ENCODE data around the gene EPHB6.

The EPHB6 gene

DNA sequence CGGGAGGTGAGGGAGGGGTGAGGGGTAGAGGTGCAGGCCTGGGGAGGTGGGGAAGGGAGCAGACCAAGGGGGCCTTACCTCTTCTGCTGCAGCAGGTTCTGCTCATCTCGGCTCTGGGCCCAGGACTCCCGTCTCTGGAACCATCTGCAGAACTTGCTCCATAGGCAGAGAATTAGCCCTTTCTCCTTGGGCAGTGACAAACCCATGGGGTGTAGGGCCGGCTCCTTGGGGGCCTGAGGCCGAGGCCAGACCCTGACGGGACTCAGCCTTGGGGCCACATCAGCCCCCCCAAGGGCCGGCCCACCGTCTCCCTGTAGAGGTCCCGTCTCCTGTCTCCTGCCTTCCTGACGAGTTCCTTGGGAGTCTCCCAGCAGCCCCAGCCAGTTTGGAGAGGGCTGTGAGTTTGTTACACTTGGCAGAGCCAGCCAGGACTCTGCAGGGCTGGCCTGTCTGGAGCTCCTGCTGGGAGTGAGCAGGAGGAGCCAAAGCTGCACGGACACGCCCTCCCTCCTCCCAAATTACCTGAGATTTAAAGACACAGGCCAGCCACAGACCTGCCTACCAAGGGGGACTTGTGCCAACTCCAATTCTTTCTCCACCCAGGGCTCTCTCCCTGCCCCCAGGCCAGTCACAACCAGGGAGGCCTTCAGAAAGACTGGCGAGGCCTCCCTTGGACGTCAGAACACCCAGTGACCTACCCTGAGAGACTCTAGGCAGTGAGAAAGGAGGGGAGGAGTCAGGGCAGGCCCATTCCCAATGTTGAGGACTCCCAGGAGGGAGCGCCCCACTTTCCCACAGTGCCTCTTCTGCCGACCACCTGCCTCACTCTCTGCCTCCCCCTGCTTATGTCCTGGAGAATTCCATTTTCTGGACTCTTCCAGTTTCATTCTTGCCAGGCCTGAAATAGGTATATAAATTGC lies 30.7 kb downstream of the EPHB6 start, which contains the start of gene TRPV6:
Gene TRPV6 (minus strand): TSS at position 435 of the 920 bp plus-strand sequence.
- no peak for TF ChIP-seq TAF1 (IDR thresholded peaks at IDR 0.05; ENCODE audit: low read depth, low read length)
- TF ChIP-seq POLR2AphosphoS5 (IDR thresholded peaks at IDR 0.05; ENCODE audit: low read depth, low read length) = no peak
- no peak for TF ChIP-seq SPI1 (IDR thresholded peaks at IDR 0.05; ENCODE audit: low read depth, low read length)
- TF ChIP-seq POLR2A (IDR thresholded peaks at IDR 0.05; ENCODE audit: low read depth, low read length) = no peak
- TF ChIP-seq POU2F2 (IDR thresholded peaks at IDR 0.05; ENCODE audit: low read depth, low read length) = no peak
- no peak for TF ChIP-seq PAX5 (IDR thresholded peaks at IDR 0.05; ENCODE audit: insufficient read depth, low read length, severe bottlenecking)
- DNase-seq (ENCODE audit: insufficient read length, low spot score) (no peak), FAIRE-seq (no peak)

DNA sequence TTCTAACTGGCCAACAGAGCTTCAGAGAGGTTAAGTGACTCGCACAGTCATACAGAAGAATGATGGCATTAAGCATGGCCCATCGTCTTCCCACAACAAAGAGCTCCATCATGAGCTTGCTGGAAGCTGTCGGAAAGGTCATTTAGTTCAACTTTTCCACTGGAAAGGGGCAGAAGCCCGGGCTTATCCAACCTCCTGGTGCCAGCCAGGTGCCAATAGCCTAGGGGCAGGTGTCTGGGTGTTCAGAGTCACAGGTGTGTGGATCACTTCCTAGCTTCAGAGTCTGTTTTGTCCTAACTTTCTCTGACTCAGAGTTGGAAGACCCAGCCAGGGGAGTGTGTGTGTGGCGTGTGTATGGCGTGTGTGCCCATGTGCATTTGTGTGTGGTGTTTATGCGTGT lies 32.0 kb downstream of the EPHB6 start:
- no peak for TF ChIP-seq SPI1 (IDR thresholded peaks at IDR 0.05; ENCODE audit: low read depth, low read length)
- TF ChIP-seq PAX5 (IDR thresholded peaks at IDR 0.05; ENCODE audit: insufficient read depth, low read length, severe bottlenecking) = no peak
- TF ChIP-seq POLR2A (IDR thresholded peaks at IDR 0.05; ENCODE audit: low read depth, low read length) = no peak
- TF ChIP-seq POLR2AphosphoS5 (IDR thresholded peaks at IDR 0.05; ENCODE audit: low read depth, low read length) = no peak
- no peak for TF ChIP-seq POU2F2 (IDR thresholded peaks at IDR 0.05; ENCODE audit: low read depth, low read length)
- TF ChIP-seq TAF1 (IDR thresholded peaks at IDR 0.05; ENCODE audit: low read depth, low read length) = no peak
- DNase-seq (ENCODE audit: insufficient read length, low spot score) (no peak), FAIRE-seq (no peak)

DNA sequence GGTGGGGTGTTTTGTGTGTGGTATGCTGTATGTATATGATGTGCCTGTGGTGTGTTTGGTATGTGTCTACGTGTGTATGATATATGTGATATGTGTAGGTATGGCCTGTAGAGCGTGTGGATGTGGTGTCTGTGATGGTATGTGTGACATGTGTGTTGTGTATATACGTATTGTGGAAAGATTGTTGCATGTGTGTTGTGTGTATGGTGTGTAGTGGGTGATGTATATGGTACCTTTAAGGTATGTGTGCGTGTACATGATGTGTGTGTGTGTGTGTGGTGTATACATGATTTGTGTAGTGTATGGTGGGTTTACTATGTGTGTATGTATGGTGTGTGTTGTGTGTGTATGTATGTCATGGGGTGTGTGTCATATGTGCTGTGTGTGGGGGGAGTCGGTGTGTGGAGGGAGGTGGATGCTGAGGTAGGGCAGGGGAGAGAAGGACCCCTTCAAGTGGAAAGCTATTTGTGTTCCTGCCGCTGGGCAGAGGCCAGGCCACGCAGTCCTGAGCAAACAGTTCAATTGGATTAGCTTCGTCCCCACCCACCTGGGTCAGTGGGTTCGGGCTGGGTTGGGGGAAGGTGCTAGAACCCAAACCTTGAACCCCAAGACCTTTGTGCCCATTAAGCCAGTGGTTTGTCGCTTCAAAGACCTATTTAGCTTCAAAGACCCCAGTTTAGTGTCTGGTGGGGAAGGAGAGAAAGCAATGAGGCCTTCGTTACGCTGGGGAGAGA lies 32.6 kb downstream of the EPHB6 start:
- TF ChIP-seq SPI1 (IDR thresholded peaks at IDR 0.05; ENCODE audit: low read depth, low read length) (no peak), POLR2A (IDR thresholded peaks at IDR 0.05; ENCODE audit: low read depth, low read length) (no peak), POLR2AphosphoS5 (IDR thresholded peaks at IDR 0.05; ENCODE audit: low read depth, low read length) (no peak), POU2F2 (IDR thresholded peaks at IDR 0.05; ENCODE audit: low read depth, low read length) (no peak), PAX5 (IDR thresholded peaks at IDR 0.05; ENCODE audit: insufficient read depth, low read length, severe bottlenecking) (no peak)
- FAIRE-seq (no peak), DNase-seq (ENCODE audit: insufficient read length, low spot score) (no peak)

DNA sequence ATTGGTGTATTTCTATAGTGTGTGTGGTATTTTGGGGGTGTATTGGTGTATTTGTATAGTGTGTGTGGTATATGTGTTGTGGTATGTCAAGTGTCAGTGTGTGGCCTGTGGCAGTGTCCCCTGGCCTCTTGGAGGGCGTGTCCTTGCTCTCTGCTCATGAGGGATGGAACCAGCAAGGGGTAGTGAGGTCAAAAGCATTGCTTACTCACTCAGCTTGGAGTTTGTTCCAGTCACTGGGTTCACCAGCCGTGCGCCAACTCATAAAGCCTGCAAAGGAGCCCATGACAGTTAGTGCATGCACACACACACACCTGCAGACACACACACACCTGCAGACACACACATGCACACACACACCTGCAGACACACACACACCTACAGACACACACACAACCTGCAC lies 34.9 kb downstream of the EPHB6 start:
- TF ChIP-seq POLR2A (IDR thresholded peaks at IDR 0.05; ENCODE audit: low read depth, low read length) = no peak
- no peak for FAIRE-seq
- DNase-seq (ENCODE audit: insufficient read length, low spot score) = no peak

DNA sequence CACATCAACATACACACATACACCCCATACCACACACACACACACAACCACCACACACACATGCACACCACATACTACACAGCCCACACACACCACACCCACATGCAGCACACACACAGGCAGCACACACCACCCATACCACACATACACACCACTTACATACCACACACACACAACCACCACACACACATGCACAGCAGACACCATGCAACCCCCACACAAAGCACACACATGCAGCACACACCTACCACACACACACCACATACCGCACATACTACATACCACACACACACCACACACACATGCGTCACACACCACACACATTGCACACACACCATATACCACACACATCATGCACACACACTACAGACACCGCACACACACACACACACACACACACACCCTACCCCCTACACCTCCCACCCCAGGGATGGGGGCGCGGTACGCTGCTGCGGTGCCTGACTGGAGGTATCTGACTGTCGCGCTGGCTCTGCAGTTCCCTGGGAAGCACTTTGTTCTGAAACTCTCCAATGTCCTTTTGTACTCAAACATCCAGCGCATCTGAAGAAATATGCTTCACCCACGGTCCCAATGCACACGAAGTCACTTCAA lies 36.1 kb downstream of the EPHB6 start:
- TF ChIP-seq POLR2A (IDR thresholded peaks at IDR 0.05; ENCODE audit: low read depth, low read length) (no peak), SPI1 (IDR thresholded peaks at IDR 0.05; ENCODE audit: low read depth, low read length) (no peak), POU2F2 (IDR thresholded peaks at IDR 0.05; ENCODE audit: low read depth, low read length) (no peak), PAX5 (IDR thresholded peaks at IDR 0.05; ENCODE audit: insufficient read depth, low read length, severe bottlenecking) (no peak), POLR2AphosphoS5 (IDR thresholded peaks at IDR 0.05; ENCODE audit: low read depth, low read length) (no peak), TAF1 (IDR thresholded peaks at IDR 0.05; ENCODE audit: low read depth, low read length) (no peak)
- no peak for DNase-seq (ENCODE audit: insufficient read length, low spot score)
- FAIRE-seq = no peak

DNA sequence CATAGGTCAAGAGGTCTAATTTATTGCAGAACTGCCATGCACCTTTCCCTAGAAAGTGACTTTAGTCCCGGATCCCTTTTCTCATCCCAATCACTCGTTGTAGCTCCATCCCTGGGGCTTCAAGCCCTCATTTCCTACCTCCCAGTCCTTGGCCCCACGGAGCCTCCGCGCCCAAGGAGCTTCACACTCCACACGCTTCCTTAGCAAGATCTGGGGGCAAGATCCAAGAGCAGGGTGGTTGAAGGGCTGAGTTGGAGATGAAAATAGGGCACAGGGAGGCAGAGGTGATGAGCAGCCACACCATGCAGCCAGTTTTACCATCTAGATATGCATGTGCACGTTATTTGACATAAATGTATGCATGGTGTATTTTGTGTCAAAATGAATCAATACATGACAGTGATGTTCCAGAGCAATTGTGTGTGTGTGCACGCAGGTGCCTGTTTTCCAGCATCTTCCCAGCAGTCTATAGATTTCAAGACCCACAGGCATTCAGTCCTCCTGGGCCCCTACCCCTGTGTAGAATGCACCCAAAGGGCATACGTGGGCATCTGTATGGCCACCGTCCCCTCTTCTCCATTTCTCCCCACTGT lies 36.7 kb downstream of the EPHB6 start:
- no peak for FAIRE-seq
- no peak for TF ChIP-seq POLR2AphosphoS5 (IDR thresholded peaks at IDR 0.05; ENCODE audit: low read depth, low read length)
- TF ChIP-seq SPI1 (IDR thresholded peaks at IDR 0.05; ENCODE audit: low read depth, low read length) = no peak
- TF ChIP-seq POLR2A (IDR thresholded peaks at IDR 0.05; ENCODE audit: low read depth, low read length) = no peak
- TF ChIP-seq POU2F2 (IDR thresholded peaks at IDR 0.05; ENCODE audit: low read depth, low read length) = no peak
- no peak for TF ChIP-seq PAX5 (IDR thresholded peaks at IDR 0.05; ENCODE audit: insufficient read depth, low read length, severe bottlenecking)
- no peak for TF ChIP-seq TAF1 (IDR thresholded peaks at IDR 0.05; ENCODE audit: low read depth, low read length)
- no peak for DNase-seq (ENCODE audit: insufficient read length, low spot score)

DNA sequence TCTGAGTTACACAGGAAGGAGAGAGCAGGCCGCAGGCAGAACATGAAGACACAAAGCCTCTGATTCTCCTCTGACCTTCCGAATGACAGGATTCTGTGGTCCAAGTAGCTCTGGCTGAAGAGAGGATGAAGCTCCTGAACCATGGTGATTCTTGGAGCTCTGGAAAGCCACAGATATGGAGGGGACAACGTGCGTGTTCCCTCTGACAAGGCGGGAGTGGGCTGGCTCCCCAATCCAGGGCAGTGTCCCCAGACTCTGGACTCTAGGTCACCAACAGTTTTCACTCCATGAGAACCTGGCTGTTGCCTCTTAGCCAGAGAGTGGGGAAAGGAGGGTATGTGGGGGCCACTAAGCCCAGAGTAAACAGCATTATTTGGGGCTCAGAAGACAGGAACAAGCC lies 38.1 kb downstream of the EPHB6 start:
- DNase-seq (ENCODE audit: insufficient read length, low spot score) (no peak), FAIRE-seq (no peak)
- TF ChIP-seq POLR2A (IDR thresholded peaks at IDR 0.05; ENCODE audit: low read depth, low read length) (no peak), TAF1 (IDR thresholded peaks at IDR 0.05; ENCODE audit: low read depth, low read length) (no peak), SPI1 (IDR thresholded peaks at IDR 0.05; ENCODE audit: low read depth, low read length) (no peak), POLR2AphosphoS5 (IDR thresholded peaks at IDR 0.05; ENCODE audit: low read depth, low read length) (no peak)

DNA sequence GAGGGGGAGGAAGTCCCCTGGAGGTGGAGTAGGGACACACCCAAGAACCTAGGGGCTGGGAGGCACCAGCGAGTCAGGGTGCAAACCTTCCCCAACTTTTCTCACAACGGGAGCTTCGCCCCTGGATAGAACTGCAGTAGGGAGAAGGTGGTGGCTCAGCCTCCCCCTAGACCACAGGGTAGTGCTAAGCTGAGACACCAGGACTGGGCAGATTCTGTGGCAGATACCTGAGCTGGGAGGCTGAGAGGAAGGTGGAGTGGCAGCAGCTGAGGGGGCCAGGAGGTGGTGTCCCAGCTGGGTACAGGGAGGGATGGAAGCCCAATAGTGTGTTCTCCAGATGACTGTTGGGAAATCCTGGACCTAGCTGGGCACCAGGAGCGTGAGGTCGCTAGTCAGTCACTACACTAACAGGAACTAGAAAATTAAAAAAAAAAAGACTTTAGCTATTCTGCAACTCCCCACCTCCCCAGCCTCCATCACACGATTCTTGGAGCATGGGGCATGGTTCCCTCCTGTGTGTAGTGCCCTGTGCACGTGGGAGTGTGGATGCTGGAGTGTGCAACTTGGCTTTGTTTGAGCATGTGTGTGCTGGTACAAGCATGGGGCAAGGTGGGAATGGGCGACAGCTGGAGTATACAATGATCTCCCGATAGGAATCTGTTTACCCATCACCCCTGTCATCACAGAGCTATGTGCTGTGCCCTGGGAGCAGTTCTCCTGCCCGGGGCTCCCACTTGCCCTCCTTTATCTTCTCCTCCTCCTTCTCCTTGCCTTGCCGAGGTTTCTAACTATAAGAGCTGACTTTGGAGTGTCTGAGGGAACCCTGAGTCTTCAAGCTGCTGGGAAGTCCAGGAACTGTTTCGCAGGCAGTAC lies 39.5 kb downstream of the EPHB6 start:
- TF ChIP-seq PAX5 (IDR thresholded peaks at IDR 0.05; ENCODE audit: insufficient read depth, low read length, severe bottlenecking) = no peak
- no peak for TF ChIP-seq POLR2A (IDR thresholded peaks at IDR 0.05; ENCODE audit: low read depth, low read length)
- no peak for TF ChIP-seq POLR2AphosphoS5 (IDR thresholded peaks at IDR 0.05; ENCODE audit: low read depth, low read length)
- TF ChIP-seq TAF1 (IDR thresholded peaks at IDR 0.05; ENCODE audit: low read depth, low read length) = no peak
- FAIRE-seq = no peak
- DNase-seq (ENCODE audit: insufficient read length, low spot score) = no peak

All from GM12891 (cell line).